DMS53 (cell line): Measurements from ENCODE around the gene IFT52.

Experiments used
- DNase-seq: peaks from one replicate; lab custom pipeline; 2025; lab: John Stamatoyannopoulos, UW

The IFT52 gene

DNA sequence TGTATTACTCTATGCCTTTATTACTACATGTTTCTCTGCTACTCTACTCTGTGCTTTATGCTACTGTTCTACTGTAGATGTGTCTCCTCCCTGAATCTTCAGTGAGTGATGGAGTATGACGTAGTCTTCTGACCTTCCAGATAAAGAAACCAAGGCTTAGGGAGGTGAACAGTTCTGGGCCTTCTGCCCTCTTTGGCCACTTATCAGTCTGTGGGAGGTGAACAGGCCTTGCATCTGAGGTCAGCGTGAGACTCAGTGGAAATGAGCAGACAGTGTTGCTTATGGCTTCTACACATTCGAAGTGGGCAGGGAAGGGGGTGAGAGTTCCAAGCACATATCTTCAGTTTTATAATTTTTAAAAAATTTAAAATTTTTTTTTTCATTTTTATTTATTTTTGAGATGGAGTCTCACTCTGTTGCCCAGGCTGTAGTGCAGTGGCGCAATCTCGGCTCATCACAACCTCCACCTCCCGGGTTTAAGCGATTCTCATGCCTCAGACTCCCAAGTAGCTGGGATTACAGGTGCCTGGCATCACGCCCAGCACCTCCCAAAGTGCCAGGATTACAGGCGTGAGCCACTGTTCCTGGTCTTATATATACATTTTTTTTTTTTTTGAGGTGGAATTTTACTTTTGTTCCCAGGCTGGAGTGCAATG is 100.3 kb downstream of the IFT52 start:
- no peak for DNase-seq

DNA sequence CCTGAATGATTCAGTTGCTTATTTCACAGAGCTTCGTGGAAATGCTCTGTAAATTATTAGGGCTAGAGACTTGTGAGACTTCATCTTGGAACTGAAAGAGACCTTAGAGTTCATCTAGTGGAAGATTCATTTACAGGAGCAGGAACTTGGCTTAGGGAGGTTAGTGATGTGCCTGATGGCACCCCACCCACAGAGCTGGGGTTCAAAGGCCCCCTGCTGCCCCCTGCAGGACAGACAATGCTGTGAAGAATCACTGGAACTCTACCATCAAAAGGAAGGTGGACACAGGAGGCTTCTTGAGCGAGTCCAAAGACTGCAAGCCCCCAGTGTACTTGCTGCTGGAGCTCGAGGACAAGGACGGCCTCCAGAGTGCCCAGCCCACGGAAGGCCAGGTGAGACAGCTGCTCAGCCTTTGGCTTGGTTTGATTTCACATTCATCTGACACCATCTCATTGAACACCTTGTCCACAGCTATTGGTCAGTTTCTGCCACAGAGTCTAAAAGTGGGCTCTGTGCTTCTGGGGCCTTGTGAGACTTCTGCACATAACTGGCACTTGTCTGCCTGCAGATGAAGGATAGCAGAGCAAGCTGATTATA is 101.3 kb downstream of the IFT52 start:
- peak; percentile 70 for DNase-seq

DNA sequence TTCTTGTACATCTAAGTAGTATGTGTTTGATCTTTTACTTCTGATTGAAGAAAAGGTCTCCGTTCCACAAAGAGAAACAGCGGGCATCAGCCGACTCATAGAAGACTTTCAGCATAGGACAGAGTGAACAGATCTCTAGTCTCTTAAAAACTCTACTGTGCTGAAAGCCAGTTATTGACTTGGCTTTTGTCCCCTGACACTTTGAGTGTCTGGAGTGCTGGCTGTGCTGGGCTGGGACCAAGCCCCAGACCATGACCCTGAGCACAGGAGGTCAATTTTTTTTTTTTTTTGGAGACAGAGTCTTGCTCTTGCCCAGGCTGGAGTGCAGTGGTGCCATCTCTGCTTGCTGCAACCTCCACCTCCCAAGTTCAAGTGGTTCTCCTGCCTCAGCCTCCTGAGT is 104.0 kb downstream of the IFT52 start:
- DNase-seq, result no peak

DNA sequence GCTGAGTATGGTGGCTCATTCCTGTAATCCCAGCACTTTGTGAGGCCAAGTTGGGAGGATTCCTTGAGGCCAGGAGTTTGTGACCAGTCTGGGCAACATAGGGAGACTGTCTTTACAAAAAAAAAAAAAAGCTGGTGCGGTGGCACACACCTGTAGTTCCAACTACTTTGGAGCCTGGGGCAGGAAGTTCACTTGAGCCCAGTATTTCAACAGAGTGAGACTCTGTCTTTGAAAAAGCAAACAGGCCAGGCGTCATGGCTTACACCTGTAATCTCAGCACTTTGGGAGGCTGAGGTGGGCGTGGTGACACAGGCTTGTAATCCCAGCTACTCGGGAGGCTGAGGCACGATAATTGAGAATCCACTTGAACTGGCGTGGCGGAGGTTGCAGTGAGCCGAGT is 104.8 kb downstream of the IFT52 start:
- no peak for DNase-seq
